ENCODE measurements around the gene RASA3. TPM values are rescaled to one million over a fixed set of nuclear protein-coding genes. Genes with fewer than 3 reads are reported as not detected.

Gene RASA3
- total RNA-seq, 6 experiments from 2014 or later = 3.5 to 7.9 (median 4.6) TPM

GRCh38 chr13:113975416-113975815 lies 157.0 kb downstream of the RASA3 start:
- no peaks in the 10 kb centered on the region for H3K36me3 ChIP-seq
- intact Hi-C loops (cut with DNase I) = no loop called here
- TF ChIP-seq POLR2A (IDR thresholded peaks at IDR 0.05) = no peak
- no peak for TF ChIP-seq CTCF (IDR thresholded peaks at IDR 0.05)
- no peaks in the 10 kb centered on the region for H3K9me3 ChIP-seq
- DNase-seq (peak; percentile 12 to 47 (median 44)), ATAC-seq (no peak)
- peaks cover 0 to 16% (median 6%) of the 10 kb centered on the region in 4 donors for H3K4me1 ChIP-seq
- H3K27me3 ChIP-seq = no peaks in the 10 kb centered on the region
- no peak overlapping the region for H3K4me3 ChIP-seq
- WGBS (ENCODE audit: insufficient coverage, low coverage, low lambda C conversion rate, missing lambda C conversion rate) = 100% methylated on average over 1 of the region's 15 CpGs
- H3K27ac ChIP-seq = no peak overlapping the region

- peaks cover 0 to 22% (median 6%) of the 10 kb centered on the region in 4 donors for H3K4me1 ChIP-seq
- H3K4me3 ChIP-seq = no peak overlapping the region
- ATAC-seq = no peak
- DNase-seq = peak; percentile 15 to 48 (median 47)
- no peaks in the 10 kb centered on the region for H3K27me3 ChIP-seq
- H3K9me3 ChIP-seq = no peaks in the 10 kb centered on the region
- no peak overlapping the region for H3K27ac ChIP-seq
- no peak for TF ChIP-seq POLR2A (IDR thresholded peaks at IDR 0.05)
- no peak for TF ChIP-seq CTCF (IDR thresholded peaks at IDR 0.05)
- intact Hi-C loops (cut with DNase I) = no loop called here
- no peaks in the 10 kb centered on the region for H3K36me3 ChIP-seq
- WGBS (ENCODE audit: insufficient coverage, low coverage, low lambda C conversion rate, missing lambda C conversion rate) = 90% methylated on average over 14 of the region's 56 CpGs
These were observed 157.8 kb downstream of the RASA3 start for GRCh38 chr13:113974304-113975281.

GRCh38 chr13:113973218-113974164 lies 158.9 kb downstream of the RASA3 start, which contains the start of gene C13orf46:
Gene C13orf46 (minus strand): TSS chr13:113974076. CDS start chr13:113973997, 79 bp downstream.
- no peaks in the 10 kb centered on the region for H3K36me3 ChIP-seq
- peak; percentile 57 to 73 (median 67) for ATAC-seq
- no peaks in the 10 kb centered on the region for H3K9me3 ChIP-seq
- no peaks in the 10 kb centered on the region for H3K27me3 ChIP-seq
- peaks cover 0 to 22% (median 6%) of the 10 kb centered on the region in 4 donors for H3K4me1 ChIP-seq
- H3K27ac ChIP-seq = no peak within 1 kb of the TSS
- intact Hi-C loops (cut with DNase I) = no loop called here
- no peak within 1 kb of the TSS for H3K4me3 ChIP-seq
- DNase-seq = peak; percentile 62 to 90 (median 84)
- 79% methylated on average over 21 of the region's 44 CpGs for WGBS (ENCODE audit: insufficient coverage, low coverage, low lambda C conversion rate, missing lambda C conversion rate)
- TF ChIP-seq CTCF (IDR thresholded peaks at IDR 0.05) = no peak
- TF ChIP-seq POLR2A (IDR thresholded peaks at IDR 0.05) = no peak

- Histone ChIP-seq H3K4me1 (peaks cover 0 to 22% (median 6%) of the 10 kb centered on the region in 4 donors), H3K4me3 (no peak overlapping the region), H3K9me3 (no peaks in the 10 kb centered on the region), H3K36me3 (no peaks in the 10 kb centered on the region), H3K27me3 (no peaks in the 10 kb centered on the region), H3K27ac (no peak overlapping the region)
- intact Hi-C loops (cut with DNase I) = no loop called here
- WGBS (ENCODE audit: insufficient coverage, low coverage, low lambda C conversion rate, missing lambda C conversion rate) = 70% methylated on average over 2 of the region's 36 CpGs
- ATAC-seq (no peak), DNase-seq (peak; percentile 14 to 51 (median 42))
- TF ChIP-seq CTCF (IDR thresholded peaks at IDR 0.05) = no peak
- no peak for TF ChIP-seq POLR2A (IDR thresholded peaks at IDR 0.05)
These were observed 159.8 kb downstream of the RASA3 start for GRCh38 chr13:113972451-113973217.

Data from right lobe of liver (tissue), 6 donors.